NCI-H2196 (cell line): ENCODE results near the gene KNDC1.

Experiments
- DNase-seq: peaks from one replicate; lab custom pipeline; 2025; ENCODE audit not compliant: unreplicated experiment; lab: John Stamatoyannopoulos, UW

The KNDC1 gene

DNA sequence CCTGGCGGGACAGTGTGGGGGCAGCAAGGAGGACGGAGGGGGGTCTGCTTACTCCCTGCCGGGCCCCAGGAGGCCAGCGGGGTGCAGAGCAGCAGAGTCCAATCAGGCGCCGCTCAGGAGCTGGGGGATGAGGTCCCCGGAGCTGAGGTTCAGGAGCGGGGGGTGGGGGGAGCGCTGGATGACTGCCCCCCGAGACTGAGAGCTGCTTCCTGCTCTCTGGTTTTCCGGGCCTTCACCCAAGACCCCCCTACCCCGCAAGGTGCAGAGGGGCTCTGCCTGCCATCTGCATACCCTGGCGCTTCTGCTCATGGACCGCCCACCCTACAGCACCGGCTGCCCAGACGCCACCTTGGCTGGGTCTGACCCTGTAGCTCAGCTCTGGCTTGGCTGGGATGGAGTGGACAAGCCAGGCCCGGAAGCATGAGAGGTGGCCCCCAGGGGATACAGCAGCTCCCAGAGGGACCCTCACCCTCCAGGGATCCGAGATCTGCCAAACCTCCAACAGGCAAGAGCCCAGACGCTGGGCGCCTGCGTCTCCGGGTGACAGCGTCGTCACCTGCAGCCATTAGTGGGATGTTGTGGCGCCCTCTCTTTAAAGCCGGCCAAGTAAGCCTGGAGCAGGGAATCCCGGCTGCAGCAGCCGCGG is 930 bp downstream of the KNDC1 start:
- no peak for DNase-seq

DNA sequence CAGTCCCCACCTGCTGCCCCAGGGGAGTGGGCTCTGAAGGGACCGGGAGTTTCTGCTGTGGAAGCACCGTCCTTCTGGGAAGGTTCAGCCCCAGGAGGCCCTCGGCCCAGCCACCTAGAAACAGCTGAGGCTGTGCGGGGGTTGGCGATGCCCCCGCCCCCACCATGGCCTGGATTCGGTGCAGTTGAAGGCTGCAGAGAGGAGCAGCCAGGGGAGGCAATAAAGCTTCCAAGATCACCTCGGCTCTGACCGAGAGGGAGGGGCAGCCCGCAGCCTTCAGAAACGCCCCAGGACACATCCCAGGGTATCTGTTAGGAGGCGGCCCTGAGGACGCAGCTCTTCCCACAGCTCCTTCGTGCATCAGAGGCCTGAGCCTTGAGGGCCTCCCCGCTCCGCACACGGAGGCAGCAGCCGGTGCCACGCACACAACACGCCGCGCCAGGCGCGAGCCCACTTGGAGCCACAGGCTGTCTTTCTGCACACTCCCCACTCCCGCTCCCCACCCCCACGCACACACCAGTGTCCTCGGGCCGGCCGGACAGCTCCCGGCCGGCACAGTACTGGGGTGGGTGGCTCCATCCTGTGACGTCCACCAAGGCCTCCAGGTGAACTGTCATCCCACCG is 1.6 kb downstream of the KNDC1 start:
- no peak for DNase-seq

DNA sequence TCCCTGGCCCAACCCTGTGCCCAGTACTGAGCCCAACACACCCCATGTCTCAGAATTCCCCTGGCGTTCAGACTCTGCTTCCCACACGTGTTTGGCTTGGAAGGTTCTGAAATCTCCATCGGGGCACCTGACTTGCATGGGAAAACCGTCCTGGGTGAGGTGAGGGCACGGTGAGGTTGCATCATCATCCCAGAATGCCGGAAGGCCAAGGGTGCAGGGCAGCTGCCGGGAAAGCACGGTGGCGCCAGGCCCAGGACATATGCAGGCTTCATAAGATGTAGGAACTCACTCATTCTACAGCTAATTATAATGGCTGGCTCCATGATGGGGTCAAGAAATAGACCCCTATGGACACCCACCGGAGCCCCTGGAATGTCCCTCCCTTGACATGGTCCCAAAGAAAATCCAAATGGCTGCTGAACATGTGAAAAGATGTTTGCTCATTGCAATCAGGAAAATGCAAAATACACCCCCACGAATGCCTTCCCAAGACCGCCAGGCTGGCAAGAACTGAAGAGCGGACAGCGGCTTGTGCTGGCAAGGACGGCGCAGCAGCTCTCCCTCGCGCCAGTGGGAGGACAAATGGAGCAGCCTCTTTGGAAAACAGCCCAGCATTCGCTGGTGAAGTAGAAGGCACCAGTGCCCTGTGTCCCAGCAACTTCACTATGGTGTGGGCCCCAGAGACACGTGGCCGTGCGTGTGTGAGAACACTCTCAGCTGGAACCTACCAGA is 2.3 kb downstream of the KNDC1 start:
- no peak for DNase-seq

DNA sequence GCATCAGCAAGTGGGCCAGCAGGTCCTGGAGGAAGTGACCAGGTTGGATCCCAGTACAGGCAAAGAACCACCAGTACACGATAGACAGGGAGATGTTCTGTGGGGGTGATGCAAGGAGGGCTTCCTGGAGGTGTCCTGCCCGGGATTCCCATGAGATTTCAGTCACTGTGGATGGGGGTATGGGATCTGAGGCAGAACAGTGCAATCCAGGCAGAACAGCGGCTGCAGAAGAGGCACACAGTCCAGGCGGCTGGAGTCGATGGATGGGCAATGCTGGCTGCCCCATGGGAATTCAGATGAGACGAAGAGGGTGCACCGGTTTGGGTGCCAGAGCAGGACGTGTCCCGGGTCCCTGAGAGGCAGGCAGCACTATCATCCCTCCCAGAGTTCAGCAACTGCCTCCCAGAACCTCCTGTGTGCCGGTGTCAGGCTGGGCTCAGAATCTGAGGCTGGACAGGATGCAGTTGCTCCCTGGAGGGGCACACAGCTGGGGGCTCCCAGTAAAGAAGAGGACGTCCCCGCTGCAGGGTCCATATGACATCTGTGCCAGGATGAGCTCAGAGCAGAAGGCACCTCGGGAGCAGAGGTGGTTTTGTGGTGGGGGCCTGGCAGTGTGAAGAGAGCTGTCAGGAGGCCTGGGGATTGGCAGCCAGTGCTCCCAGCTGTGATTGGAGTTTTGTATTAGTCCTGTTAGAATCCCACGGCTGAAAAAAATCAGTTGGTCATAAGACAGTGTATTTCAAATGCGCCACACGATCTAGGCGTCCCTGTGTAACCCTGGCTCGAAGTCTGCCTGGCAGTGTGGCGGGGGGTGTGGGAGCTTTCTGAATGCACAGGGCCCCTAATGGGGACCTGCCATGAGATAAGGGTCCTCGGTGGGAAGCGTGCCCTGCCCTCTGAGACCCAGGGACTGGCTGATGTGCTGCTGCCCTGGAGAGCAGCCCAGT is 3.2 kb downstream of the KNDC1 start:
- no peak for DNase-seq

DNA sequence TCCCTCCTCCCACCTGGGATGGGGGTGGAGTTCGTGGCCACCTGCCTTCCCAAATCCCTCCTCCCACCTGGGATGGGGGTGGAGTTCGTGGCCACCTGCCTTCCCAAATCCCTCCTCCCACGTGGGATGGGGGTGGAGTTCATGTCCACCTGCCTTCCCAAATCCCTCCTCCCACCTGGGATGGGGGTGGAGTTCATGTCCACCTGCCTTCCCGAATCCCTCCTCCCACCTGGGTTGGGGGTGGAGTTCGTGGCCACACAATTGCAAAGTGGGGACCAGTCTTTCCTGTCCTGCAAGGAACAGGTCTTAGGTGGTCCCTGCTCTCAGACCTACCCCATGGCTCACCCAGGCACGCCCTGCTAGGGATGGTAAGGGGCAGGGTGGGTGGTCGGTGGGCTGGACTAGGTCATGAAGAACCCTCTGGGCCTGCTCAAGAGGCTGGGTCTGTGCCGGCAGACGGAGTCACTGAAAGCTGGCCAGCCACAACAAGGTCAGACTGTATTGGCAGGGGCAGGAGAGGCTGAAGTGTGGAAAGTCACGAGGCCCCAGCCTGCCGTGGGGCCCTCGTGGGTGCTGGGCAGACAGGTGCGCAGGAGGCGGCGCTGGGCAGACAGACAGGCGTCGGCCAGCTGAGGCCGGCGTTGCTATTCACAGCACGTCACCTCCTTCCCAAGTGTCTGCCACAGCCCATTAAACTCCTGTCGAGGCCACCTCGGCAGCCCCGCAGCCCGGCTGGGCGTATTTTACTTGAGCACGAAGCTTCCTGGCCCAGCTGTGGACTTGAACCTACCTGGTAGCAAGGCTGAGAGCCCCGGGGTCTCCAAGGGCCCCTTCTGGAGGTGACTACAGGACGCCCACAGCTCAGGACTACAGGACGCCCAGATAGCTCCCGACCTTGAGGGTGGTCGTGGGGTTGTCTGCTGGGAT is 4.1 kb downstream of the KNDC1 start:
- no peak for DNase-seq

DNA sequence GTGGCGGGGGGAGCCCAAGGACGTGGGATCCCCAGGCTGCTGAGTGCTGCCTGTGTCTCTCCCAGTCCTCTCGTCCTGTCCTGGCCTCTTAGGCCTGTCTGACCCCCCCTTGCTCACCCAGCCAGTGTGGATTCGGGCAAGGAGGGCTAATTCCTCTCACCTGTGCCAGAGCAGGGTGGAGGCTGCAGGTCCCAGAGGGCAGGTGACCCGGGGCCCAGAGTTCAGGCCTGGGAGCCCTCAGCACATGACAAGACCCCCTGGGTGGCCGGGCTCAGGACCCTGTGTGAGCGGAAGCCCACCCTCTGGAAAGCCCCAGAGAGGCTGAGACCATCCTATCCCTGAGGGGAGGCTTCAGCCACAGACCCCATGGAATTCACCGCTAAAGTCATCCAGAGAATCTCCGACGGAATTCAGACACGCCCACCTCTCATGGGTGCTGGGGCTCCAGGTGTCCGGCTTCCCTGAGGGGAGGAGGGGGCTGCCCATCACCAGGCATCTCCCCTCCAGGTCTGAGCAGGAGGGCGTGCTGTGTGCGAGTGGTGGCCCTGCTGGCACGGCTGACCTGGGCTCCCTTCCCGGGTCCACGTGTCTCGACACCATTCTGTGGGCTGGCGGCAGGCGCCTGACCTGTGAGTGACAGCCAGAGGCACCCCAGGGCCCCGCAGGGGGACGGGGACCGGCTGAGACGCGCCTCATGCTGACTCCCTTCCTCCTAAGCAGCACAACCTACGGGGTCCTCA is 5.0 kb downstream of the KNDC1 start:
- DNase-seq, result no peak

DNA sequence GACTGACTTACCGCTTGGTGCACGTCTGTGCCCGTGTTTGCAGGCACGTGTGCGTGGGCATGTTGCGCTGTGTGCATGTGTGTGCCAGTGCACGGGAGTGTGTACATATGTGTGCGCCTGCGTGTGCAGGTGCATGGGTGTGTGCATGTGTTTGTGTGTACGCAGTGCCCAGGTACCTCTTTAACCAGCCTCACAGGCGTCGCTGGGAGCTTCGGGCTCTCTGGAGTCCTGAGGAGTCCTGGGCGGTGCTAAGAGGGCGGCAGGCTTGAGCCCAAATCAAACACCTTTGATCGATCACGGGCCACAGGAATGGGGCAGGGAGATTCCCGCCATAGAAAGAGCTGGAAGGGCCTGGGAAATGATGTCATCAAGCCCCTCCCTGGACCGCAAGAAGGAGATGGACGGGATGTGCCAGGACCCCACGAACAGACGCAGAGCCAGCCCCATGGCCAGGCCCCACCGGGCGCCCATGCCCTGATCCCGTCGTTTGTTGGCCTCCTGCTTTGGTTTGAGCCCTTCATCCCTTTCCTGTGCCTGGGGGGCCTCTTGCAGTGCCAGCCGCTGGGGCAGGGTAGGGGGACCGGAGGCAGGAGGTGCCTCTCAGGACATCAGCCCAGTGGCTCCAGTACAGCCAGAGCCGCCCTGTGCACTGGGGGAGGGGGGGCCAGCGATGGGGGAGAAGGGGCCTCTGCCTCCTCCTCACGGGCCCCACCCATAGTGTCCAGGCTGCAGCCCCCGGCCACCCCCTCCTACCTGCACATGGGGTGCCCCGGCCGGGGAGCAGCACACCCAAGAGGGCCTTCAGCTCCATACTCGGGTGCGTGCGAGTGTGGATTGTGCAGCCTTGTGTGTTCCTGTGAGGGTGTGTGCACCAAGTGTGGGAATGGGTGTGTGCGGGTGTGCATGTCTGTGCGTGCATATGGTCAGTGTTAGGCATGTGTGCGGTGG is 5.8 kb downstream of the KNDC1 start:
- no peak for DNase-seq

DNA sequence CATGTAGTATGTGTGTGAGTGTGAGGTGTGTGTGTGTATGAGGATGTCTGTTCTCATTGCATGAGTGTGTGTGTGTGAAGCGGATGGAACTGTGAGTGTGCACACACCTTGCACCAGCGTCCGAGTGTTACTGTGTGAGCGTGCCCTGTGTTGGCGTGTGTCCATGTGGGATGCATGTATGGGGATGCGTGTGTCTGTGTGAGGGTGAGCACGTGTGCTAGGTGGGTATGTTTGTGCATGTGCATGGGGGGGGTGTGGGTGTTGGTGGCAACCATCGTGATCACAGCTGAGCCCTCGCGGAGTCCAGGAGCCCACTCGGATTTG is 6.4 kb downstream of the KNDC1 start:
- no peak for DNase-seq

DNA sequence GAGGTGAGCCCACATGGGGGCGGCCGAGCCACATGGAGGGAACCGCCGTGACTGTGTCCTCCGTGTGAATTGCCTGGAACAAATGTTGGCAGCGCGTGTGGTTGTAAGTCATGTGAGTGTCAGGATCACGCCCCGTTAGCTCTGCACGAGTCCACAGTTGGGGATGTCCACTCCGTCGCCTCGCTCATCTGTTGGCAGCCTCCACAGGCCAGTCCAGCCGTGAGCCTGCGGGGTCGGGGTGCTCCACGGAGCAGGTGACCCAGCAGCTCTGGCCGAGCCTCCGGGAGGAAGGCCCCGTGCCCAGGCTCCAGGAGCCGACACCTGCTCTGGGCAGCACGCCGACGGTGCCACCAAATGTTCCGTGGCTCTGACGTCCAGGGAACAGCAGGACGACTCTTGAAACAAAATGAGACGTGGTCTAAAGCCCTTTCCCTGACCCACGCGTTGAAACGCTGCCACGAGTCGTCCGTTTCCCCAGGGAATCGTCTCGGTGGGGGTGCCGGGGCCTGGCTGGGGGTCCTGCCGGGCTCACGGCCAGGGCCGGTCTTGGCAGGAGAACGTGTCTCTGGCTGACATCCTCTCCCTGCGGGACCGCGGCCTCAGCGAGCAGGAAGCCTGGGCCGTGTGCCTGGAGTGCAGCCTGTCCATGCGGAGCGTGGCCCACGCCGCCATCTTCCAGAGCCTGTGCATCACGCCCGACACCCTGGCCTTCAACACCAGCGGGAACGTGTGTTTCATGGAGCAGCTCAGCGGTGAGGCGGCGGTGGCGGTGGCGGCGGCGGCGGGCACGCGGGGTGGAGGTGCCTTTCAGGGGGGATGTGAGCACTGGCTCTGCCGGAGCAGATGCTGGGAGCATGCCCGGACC is 7.0 kb downstream of the KNDC1 start:
- no peak for DNase-seq

DNA sequence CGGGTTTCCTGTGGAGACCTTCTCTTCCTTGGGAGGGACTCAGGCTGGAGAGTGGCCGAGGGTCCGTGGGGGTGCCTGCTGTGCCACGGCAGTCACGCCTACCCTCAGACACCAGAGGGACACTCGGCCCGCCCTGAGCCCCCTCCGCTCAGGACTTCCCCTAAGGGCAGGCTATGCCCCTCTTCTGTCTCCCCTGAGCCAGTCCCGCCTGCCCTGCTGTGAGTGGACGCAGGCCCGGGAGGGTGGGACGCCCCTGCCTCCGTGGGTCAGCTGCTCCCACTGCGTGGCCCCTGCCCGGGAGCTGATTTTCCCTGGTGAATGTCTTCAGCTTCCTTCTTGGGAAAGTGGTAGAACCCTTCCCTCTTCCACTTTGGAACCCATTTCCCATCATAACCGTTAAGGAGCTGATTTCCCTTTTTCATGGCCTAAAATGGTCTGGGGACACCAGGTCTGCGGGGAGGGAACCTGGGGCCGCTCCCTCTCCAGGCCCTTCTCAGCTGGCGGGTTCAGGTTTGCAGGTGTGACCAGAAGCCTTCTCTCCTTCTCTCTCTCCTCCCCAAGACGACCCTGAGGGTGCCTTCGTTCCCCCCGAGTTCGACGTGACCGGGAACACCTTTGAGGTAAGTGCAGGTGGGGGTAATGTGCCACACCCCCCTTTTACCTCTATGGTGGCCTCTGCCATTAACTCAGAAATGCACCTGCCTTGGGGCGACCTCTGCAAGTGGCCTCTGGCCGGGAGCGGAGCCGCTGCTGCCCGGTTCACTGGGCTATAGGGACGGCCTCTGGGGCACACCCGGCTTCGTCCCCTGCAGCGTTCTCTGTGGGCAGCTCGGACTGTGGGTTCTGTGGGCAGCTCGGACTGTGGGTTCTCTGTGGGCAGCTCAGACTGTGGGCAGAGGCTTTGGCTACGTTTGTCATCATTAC is 7.9 kb downstream of the KNDC1 start:
- DNase-seq, result no peak

DNA sequence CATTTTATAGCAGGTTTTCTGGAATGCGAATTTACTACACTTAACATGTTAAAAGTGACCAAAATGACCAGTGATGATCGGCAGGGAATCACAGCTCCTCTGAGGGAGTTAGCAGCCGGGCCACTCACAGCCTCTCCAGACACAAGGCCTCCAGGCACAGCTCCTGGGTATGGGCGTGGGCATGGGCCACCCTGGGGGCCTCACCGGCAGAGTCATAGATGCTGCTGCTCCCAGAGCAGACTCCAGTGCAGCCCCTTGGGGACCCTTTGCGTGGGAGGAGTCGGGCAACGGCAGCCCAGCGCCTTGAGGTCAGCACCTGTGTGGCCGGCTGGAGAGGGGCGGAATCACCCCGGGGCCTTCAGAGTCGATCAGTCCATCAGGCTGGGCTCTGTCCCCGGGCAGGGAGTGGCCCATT is 8.6 kb downstream of the KNDC1 start:
- no peak for DNase-seq

DNA sequence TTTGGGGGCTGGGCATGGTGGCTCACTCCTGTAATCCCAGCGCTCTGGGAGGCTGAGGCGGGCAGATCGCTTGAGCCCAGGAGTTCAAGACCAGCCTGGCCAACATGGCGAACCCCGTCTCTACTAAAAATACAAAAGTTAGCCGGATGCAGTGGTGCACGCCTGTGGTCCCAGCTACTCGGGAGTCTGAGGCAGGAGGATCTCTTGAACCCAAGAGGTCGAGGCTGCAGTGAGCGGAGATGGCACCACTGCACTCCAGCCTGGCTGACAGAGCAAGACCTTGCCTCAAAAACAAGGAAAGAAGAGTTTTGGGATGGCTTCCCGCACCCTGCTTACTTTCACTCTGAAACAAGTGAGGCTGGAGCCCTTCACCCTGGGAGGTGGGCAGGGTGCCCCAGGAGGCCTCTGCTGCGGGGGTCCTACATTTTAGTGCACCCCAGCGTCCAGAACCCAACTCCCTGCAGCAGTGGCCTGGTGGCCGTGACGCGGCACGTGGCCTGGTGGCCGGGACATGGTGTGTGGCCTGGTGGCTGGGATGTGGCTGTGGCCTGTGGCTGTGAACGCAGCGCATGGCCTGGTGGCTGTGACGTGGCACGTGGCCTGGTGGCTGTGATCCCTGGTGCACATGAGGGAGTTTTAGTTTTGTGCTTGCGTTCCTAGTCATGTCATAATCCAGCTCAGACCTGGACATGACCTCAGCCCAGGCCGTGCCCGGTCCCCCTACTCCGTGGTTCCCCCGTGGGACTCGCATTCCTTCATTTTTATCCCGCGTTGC is 9.3 kb downstream of the KNDC1 start:
- no peak for DNase-seq

DNA sequence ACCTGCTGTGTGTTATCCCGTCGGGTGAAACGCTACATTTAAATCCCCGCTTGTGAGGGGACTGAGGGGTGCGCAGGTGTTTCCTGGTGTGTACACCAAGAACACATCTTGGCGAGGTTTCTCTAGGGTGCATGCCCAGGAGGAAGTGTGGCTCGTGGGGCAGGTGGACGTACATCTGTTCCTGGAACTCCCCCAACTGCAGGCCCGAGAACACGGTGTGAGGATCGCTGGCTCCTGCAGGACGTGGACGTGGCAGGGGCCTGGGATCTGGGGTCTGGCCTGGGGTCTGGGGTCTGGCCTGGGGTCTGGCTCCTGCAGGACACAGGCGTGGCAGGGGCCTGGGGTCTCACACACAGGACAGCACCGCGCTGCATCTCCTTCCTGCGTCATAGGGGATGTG is 10.1 kb downstream of the KNDC1 start:
- DNase-seq, result no peak

DNA sequence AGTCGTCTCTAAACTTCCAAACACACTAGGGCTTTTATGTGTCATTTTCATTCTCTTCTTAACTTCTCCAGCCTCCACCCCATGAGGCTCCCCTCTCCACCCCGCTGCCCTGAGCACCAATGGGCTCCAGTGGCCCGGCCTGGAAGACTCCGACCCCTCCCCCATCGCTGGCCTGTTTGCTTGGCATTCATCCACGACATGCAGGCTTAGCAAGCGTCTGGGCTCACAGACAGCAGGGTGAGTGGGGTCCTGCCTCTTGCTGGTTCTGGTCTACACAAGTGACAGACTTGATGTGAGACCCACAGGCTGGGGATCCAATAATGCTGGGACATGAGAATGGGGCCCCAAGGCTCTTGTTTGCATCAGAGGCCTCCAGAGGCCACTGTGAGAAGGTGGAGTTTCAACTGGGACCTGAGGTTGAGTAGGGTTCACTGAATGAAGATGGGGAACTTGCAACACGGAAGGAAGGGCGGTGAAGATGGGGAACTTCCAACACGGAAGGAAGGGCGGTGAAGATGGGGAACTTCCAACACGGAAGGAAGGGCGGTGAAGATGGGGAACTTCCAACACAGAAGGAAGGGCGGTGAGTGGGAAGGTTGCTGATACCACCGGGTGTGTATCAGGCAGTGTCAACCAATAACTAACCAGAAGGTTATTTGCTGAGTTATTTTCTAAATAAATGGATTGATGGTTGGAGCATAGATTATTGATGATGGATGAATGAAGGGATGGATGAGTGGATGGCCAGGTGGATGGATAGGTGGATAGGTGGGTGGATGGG is 14.0 kb downstream of the KNDC1 start:
- DNase-seq, result no peak

DNA sequence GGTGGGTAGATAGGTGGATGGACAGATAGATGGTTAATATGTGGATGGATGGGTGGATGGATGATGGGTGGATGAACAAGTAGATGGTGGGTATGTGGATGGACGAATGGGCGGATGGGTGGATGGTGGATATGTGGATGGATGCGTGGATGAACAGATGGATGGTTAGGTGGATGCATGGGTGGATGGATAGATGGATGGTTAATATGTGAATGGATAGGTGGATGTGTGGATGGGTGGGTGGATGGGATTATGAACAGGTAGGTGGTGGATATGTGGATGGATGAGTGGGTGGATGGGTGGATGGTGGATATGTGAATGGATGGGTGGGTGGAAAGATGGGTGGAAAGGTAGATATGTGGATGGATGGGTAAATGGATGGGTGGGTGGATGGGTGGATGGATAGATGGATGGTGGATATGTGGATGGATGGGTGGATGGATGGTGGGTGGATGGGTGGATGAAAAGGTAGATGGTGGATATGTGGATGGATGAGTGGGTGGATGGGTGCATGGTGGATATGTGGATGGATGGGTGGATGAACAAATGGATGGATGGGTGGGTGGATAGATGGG is 14.8 kb downstream of the KNDC1 start:
- DNase-seq, result no peak
